ACHN (cell line): ENCODE data around the gene RAB3C.
"Not testable (repeated sequence)": the region's sequence is repeated elsewhere in the genome, so short reads cannot be mapped to it uniquely, and the experiment has no call there.

Experiments used
- DNase-seq: peaks from one replicate; pipeline ENCODE4 v3.0.0-alpha.2; 2015
- in situ Hi-C: cut with HindIII; loops from 2 replicates; pipeline ENCODE4 v1.10.0; 2017; ENCODE audit warnings: low sequenced_read_pairs, low pct_ligation_motif_present, low pct_unique_long_range_greater_than_20kb

Gene RAB3C

GRCh38 chr5:58582803-58583491 lies at the start of gene RAB3C:
RAB3C (plus strand) TSS chr5:58583075; CDS start chr5:58583209, 134 bp downstream.
- in situ Hi-C loops: no loop called here
- peak; percentile 92 for DNase-seq

GRCh38 chr5:58541935-58542334 lies 40.9 kb upstream of the RAB3C start:
- DNase-seq, in situ Hi-C loops: not testable (repeated sequence)

- in situ Hi-C loops: no loop called here
Measured at GRCh38 chr5:58542709-58543108, 40.2 kb upstream of the RAB3C start.

GRCh38 chr5:58543723-58544122 lies 39.2 kb upstream of the RAB3C start:
- no peak for DNase-seq
- in situ Hi-C loops: no loop called here

More at GRCh38 chr5:58542709-58543108, 40.2 kb upstream of the RAB3C start:
- DNase-seq: no peak

- in situ Hi-C loops: no loop called here
- DNase-seq: no peak
Measured at GRCh38 chr5:58544195-58544594, 38.7 kb upstream of the RAB3C start.

GRCh38 chr5:58544926-58545325 lies 37.9 kb upstream of the RAB3C start:
- no peak for DNase-seq
- in situ Hi-C loops: no loop called here

- in situ Hi-C loops: no loop called here
Measured at GRCh38 chr5:58545912-58546311, 37.0 kb upstream of the RAB3C start.

GRCh38 chr5:58548068-58548467 lies 34.8 kb upstream of the RAB3C start:
- no peak for DNase-seq
- in situ Hi-C loops: no loop called here

More at GRCh38 chr5:58545912-58546311, 37.0 kb upstream of the RAB3C start:
- peak; percentile 2 for DNase-seq

- DNase-seq: no peak
- in situ Hi-C loops: no loop called here
Measured at GRCh38 chr5:58551492-58551891, 31.4 kb upstream of the RAB3C start.

- in situ Hi-C loops, DNase-seq: not testable (repeated sequence)
Measured at GRCh38 chr5:58557665-58558338, 25.1 kb upstream of the RAB3C start.

GRCh38 chr5:58563016-58563700 lies 19.7 kb upstream of the RAB3C start:
- in situ Hi-C loops, DNase-seq: not testable (repeated sequence)

- in situ Hi-C loops, DNase-seq: not testable (repeated sequence)
Measured at GRCh38 chr5:58564043-58564832, 18.6 kb upstream of the RAB3C start.

- no peak for DNase-seq
- in situ Hi-C loops: no loop called here
Measured at GRCh38 chr5:58565033-58565432, 17.8 kb upstream of the RAB3C start.

GRCh38 chr5:58571501-58571900 lies 11.4 kb upstream of the RAB3C start:
- in situ Hi-C loops: no loop called here
- DNase-seq: no peak

- in situ Hi-C loops, DNase-seq: not testable (repeated sequence)
Measured at GRCh38 chr5:58572973-58573372, 9.9 kb upstream of the RAB3C start.

- DNase-seq: no peak
- in situ Hi-C loops: no loop called here
Measured at GRCh38 chr5:58579781-58580180, 3.1 kb upstream of the RAB3C start.

- in situ Hi-C loops: no loop called here
- DNase-seq: no peak
Measured at GRCh38 chr5:58582019-58582802, 664 bp upstream of the RAB3C start.

GRCh38 chr5:58595952-58596351 lies 13.1 kb downstream of the RAB3C start:
- DNase-seq: no peak
- in situ Hi-C loops: no loop called here
